Fibroblast of skin of abdomen (primary cell): ENCODE measurements around the gene ACSF3.

Experiments
- DNase-seq: peaks from one replicate; pipeline ENCODE4 v3.0.0-alpha.2; 2013

ACSF3 gene

GRCh38 chr16:89095491-89095951 lies 1.9 kb downstream of the ACSF3 start:
- DNase-seq: no peak

GRCh38 chr16:89096042-89096717 lies 2.5 kb downstream of the ACSF3 start:
- no peak for DNase-seq

- no peak for DNase-seq
Observed at GRCh38 chr16:89096768-89097391, 3.2 kb downstream of the ACSF3 start.

- no peak for DNase-seq
Observed at GRCh38 chr16:89097392-89097772, 3.7 kb downstream of the ACSF3 start.

- no peak for DNase-seq
Observed at GRCh38 chr16:89098767-89099430, 5.2 kb downstream of the ACSF3 start.

- DNase-seq: no peak
Observed at GRCh38 chr16:89099905-89100304, 6.3 kb downstream of the ACSF3 start.

- no peak for DNase-seq
Observed at GRCh38 chr16:89100601-89101302, 7.1 kb downstream of the ACSF3 start.

- no peak for DNase-seq
Observed at GRCh38 chr16:89101303-89102040, 7.8 kb downstream of the ACSF3 start.

- no peak for DNase-seq
Observed at GRCh38 chr16:89102041-89102471, 8.4 kb downstream of the ACSF3 start.

GRCh38 chr16:89102481-89103073 lies 8.9 kb downstream of the ACSF3 start:
- DNase-seq: no peak

GRCh38 chr16:89103156-89103555 lies 9.5 kb downstream of the ACSF3 start:
- no peak for DNase-seq

GRCh38 chr16:89103781-89104180 lies 10.1 kb downstream of the ACSF3 start:
- no peak for DNase-seq

- no peak for DNase-seq
Observed at GRCh38 chr16:89104303-89104702, 10.7 kb downstream of the ACSF3 start.

GRCh38 chr16:89104930-89105571 lies 11.4 kb downstream of the ACSF3 start:
- no peak for DNase-seq

- DNase-seq: no peak
Observed at GRCh38 chr16:89105599-89106151, 12.0 kb downstream of the ACSF3 start.

GRCh38 chr16:89106533-89107202 lies 13.0 kb downstream of the ACSF3 start:
- DNase-seq: no peak

- DNase-seq: no peak
Observed at GRCh38 chr16:89107203-89107582, 13.5 kb downstream of the ACSF3 start.

- no peak for DNase-seq
Observed at GRCh38 chr16:89108416-89108815, 14.8 kb downstream of the ACSF3 start.

- DNase-seq: no peak
Observed at GRCh38 chr16:89110641-89111040, 17.0 kb downstream of the ACSF3 start.

- DNase-seq: no peak
Observed at GRCh38 chr16:89111263-89111662, 17.6 kb downstream of the ACSF3 start.
